Measurements from ENCODE around the gene AXIN1. TPM values are rescaled to one million over a fixed set of nuclear protein-coding genes. Genes with fewer than 3 reads are reported as not detected.
A peak's percentile ranks its signal among the peaks of the same experiment; 100 is the strongest.
"Not testable (repeated sequence)": the region's sequence is repeated elsewhere in the genome, so short reads cannot be mapped to it uniquely, and the experiment has no call there.

AXIN1 gene
- 10 to 100 TPM; 16.4 to 26.7 (median 23.2) TPM for polyA plus RNA-seq (ENCODE audit: insufficient read length in 4 of 4)

GRCh38 chr16:352547-353403 lies at the start of gene AXIN1:
Gene AXIN1, minus strand, starts transcription at chr16:352723. Its CDS starts 5,698 bp downstream, at chr16:347025.
- DNase-seq (ENCODE audit: low read depth in 4 of 4, low spot score in 2 of 4) = peak; percentile 64 to 91 (median 87)

- DNase-seq (ENCODE audit: low read depth in 4 of 4, low spot score in 2 of 4) = peak in 3 of 4 donors; percentile 80 to 84 (median 81)
Observed at GRCh38 chr16:401468-402348, 49.2 kb upstream of the AXIN1 start, which contains the start of gene DECR2. Gene DECR2, plus strand, starts transcription at chr16:401885. Its CDS starts 79 bp downstream, at chr16:401964.

DNA sequence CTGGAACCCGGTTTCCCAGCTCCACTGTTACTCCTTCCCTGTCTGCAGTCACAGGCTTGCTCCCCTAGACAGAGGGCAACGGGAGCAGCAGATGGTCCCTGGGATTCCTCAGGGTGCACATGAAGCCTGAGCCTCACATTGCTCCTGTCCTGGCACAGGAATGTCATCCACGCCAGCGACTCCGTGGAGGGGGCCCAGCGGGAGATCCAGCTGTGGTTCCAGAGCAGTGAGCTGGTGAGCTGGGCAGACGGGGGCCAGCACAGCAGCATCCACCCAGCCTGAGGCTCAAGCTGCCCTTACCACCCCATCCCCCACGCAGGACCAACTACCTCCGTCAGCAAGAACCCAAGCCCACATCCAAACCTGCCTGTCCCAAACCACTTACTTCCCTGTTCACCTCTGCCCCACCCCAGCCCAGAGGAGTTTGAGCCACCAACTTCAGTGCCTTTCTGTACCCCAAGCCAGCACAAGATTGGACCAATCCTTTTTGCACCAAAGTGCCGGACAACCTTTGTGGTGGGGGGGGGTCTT lies 47.6 kb upstream of the AXIN1 start:
- DNase-seq (ENCODE audit: low read depth in 4 of 4, low spot score in 2 of 4) = no peak

- no peak for DNase-seq (ENCODE audit: low read depth in 4 of 4, low spot score in 2 of 4)
Observed at GRCh38 chr16:399340-400019, 47.0 kb upstream of the AXIN1 start.

DNA sequence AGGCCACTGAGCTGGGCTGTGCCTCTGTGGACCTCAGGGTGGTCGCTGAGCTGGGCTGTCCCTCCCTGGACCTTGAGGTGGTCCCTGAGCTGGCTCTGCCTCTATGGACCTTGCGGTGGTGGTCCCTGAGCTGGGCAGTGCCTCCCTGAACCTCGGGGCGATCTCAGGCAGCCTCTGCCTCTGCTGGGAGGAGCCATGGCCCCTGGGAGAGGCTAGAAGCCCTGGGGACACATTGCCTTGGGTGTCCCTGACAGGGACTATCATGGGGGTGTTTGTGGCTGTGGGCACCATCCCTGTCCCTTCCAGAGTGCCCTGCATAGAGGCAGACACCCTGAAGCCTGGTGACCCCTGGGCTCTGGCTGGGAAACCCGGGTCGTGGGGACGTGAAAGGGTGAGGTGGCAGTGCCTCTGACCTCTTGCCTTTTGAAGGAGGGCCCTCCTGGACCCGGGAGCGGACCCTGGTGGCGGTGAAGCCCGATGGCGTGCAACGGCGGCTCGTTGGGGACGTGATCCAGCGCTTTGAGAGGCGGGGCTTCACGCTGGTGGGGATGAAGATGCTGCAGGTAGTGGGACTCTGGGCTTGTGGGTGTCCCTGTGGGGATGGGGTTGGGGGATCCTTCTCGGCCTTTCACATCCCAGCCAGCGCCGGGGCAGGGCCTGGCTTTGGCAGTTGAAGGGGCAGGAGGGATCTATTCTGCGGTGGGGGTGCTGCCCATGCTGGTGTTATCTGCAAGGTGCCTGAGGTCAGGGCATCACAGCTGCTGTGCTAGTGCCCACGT lies 46.2 kb upstream of the AXIN1 start:
- no peak for DNase-seq (ENCODE audit: low read depth in 4 of 4, low spot score in 2 of 4)

GRCh38 chr16:397736-398332 lies 45.3 kb upstream of the AXIN1 start:
- no peak for DNase-seq (ENCODE audit: low read depth in 4 of 4, low spot score in 2 of 4)

- DNase-seq (ENCODE audit: low read depth in 4 of 4, low spot score in 2 of 4) = no peak
Observed at GRCh38 chr16:397135-397661, 44.7 kb upstream of the AXIN1 start, which contains the start of gene NME4. Gene NME4, plus strand, starts transcription at chr16:397199. Its CDS starts 24 bp downstream, at chr16:397223.

- no peak for DNase-seq (ENCODE audit: low read depth in 4 of 4, low spot score in 2 of 4)
Observed at GRCh38 chr16:396605-397004, 44.1 kb upstream of the AXIN1 start.

DNA sequence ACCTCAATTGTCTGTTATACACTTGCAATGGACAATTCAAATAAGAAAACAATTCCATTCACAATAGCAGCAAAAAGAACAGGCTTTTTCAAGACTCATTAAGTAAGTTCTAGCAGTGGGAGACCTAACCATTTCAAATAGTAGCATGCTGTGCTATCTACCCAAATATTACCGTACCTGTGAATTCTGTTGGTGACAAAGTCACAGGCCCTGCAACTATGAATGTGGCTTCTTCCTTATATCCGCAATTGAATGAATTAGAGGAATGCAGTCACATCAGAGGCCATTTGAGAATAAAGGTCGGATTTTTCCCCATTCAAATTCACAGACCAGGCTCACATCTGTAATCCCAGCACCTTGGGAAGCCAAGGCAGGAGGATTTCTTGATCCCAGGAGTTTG lies 43.7 kb upstream of the AXIN1 start:
- DNase-seq (ENCODE audit: low read depth in 4 of 4, low spot score in 2 of 4) = no peak

GRCh38 chr16:392450-393030 lies 40.0 kb upstream of the AXIN1 start:
- no peak for DNase-seq (ENCODE audit: low read depth in 4 of 4, low spot score in 2 of 4)

DNA sequence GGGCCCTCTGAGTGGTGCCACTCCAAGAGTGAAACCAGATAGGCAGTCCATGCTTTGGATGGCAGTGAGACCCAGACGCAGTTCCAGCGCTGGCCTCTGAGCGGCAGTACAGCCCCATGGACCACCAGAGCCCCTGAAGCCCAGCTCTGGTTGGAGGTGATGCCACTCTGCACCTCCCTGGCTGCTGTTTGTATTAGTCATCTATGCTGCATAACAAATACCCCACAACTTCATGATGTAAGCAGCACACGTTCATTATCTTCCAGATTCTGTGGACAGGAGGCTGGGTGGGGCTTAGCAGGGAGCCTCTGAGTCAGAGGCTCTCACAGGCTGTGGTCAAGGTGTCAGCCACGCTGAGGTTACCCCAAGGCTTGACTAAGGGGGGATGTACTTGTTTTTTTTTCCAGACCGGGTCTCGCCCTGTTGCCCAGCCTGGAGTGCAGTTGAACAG lies 39.4 kb upstream of the AXIN1 start:
- no peak for DNase-seq (ENCODE audit: low read depth in 4 of 4, low spot score in 2 of 4)

- DNase-seq (ENCODE audit: low read depth in 4 of 4, low spot score in 2 of 4) = no peak
Observed at GRCh38 chr16:389352-389751, 36.8 kb upstream of the AXIN1 start.

DNA sequence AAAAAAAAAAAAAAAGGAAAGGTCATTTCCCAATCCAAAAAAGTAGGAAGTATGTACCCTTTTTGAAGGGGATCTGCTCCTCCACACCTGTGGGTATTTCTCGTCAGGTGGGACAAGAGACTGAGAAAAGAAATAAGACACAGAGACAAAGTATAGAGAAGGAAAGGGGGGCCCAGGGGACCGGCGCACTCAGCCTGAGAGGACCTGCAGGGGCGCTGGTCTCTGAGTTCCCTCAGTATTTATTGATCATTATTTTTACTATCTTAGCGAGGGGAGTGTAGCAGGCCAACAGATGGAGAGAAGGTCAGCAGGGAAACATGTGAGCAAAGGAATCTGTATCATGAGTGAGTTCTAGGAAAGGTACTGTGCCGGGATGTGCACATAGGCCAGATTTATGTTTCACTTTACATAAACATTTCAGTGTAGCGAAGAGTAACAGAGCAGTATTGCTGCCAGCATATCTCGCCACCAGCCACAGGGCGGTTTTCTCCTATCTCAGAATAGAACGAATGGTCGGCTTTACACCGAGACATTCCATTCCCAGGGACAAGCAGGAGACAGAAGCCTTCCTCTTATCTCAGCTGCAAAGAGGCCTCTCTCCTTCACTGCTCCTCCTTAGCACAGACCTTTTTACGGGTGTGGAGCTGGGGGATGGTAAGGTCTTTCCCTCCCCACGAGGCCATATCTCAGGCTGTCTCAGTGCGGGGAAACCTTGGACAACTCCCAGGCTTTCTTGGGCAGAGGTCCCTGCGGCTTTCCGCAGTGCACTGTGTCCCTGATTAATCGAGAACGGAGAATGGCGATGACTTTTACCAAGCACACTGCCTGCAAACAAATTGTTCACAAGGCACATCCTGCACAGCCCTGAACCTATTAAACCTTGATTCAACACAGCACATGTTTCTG lies 35.5 kb upstream of the AXIN1 start:
- DNase-seq (ENCODE audit: low read depth in 4 of 4, low spot score in 2 of 4) = not testable (repeated sequence)

GRCh38 chr16:386641-387156 lies 34.2 kb upstream of the AXIN1 start:
- no peak for DNase-seq (ENCODE audit: low read depth in 4 of 4, low spot score in 2 of 4)

DNA sequence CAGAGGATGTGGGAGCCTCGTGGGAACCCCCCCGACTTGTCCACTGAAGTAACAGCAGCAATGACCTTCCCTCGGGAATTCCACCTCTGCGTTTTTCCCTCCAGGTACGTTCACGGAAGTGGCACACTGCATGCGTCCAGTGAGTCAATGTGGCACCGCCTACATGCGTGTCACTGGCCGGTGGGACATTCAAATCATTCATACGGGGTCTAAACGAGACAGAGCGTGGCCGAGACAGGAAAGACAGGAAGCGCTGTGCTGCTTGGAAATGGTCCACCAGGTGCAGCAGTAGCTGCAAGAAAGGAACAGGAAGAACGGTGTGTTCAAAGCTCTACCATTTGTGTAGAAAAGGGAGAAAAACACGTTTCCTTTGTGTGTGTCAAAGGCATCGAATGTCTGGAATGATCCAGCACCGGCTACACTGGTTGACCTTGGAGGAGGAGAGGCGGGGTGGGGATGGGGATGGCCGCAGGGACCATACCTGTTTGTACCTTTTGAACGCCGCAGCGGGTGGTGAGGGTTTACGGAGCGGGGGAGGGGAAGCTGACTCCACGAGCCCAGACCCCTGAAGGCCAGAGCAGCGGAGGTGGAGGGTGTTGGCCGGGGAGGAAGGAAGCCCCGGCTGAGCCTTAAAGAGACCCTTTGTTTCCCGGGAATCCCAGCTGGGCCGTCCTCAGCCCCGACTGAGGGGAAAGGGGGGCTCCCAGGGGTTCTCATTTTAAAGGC lies 31.0 kb upstream of the AXIN1 start:
- no peak for DNase-seq (ENCODE audit: low read depth in 4 of 4, low spot score in 2 of 4)
